Liver (tissue), 3 donors: ENCODE measurements around the gene CHN1.

ENCODE experiments used
- FOXA1 ChIP-seq: IDR thresholded peaks from 2 replicates; pipeline ENCODE4 v1.6.1; 2016; ENCODE audit warnings: antibody characterized with exemption
- JUND ChIP-seq, 2 donors: IDR thresholded peaks; 2 replicates each; pipeline ENCODE4 v1.6.1; 2016; ENCODE audit warnings: antibody characterized with exemption in 2 of 2
- RAD21 ChIP-seq, 2 donors: IDR thresholded peaks; 2 replicates each; pipeline ENCODE4 v1.6.1; 2016; ENCODE audit warnings: antibody characterized with exemption in 2 of 2, mild to moderate bottlenecking in 2 of 2
- RXRA ChIP-seq, 2 donors: IDR thresholded peaks; 2 replicates each; pipeline ENCODE4 v1.6.1; 2017 to 2018; ENCODE audit warnings: antibody characterized with exemption in 2 of 2, mild to moderate bottlenecking in 1 of 2
- SP1 ChIP-seq: IDR thresholded peaks from 2 replicates; pipeline ENCODE4 v1.6.1; 2018; ENCODE audit warnings: antibody characterized with exemption, mild to moderate bottlenecking
- TAF1 ChIP-seq: conservative IDR thresholded peaks from 2 replicates; pipeline ENCODE4 v1.6.1; 2016; ENCODE audit warnings: antibody characterized with exemption, mild to moderate bottlenecking
- YY1 ChIP-seq: IDR thresholded peaks from 2 replicates; pipeline ENCODE4 v1.6.1; 2016; ENCODE audit warnings: antibody characterized with exemption, mild to moderate bottlenecking
- TF ChIP-seq, protein P1 (sequence below): fragments of 150-350 bp; IDR thresholded peaks from 2 replicates; pipeline ENCODE4 v1.5.1; 2017; ENCODE audit warnings: improper control_type of control experiment, low read depth, low read length; ENCODE audit not compliant: missing input control
- TF ChIP-seq, protein P2 (sequence below): IDR thresholded peaks from 2 replicates; pipeline ENCODE4 v1.6.1; 2016; ENCODE audit warnings: antibody characterized with exemption
- TF ChIP-seq, protein P3 (sequence below): IDR thresholded peaks from 2 replicates; pipeline ENCODE4 v1.6.1; 2016; ENCODE audit warnings: antibody characterized with exemption, mild to moderate bottlenecking
- TF ChIP-seq, protein P4 (sequence below): IDR thresholded peaks from 2 replicates; pipeline ENCODE4 v1.6.1; 2016; ENCODE audit warnings: antibody characterized with exemption
- TF ChIP-seq, protein P5 (sequence below): IDR thresholded peaks from 2 replicates; pipeline ENCODE4 v1.6.1; 2016; ENCODE audit warnings: antibody characterized with exemption
- donor health status: healthy.
- donor health status: healthy.

DNA sequence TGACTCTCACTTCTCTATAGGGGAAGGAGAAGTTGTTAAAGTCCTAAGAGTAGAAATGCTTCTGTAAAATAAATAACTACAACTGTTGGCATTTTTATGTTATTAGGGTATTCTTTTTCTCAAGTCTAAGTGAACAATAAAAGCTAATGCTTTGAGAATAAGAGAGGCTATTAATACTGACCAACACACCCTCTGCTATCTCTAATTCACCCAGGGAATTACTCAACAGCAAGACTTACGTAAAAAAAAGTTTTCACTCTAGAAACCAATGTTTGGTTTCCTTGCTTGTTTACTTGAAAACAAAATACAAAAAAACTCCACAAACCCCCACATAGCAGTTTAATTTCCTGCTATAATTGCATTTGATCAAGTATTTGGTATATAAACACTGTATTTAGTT lies 25.2 kb downstream of the CHN1 start:
- TF ChIP-seq, protein P1, sequence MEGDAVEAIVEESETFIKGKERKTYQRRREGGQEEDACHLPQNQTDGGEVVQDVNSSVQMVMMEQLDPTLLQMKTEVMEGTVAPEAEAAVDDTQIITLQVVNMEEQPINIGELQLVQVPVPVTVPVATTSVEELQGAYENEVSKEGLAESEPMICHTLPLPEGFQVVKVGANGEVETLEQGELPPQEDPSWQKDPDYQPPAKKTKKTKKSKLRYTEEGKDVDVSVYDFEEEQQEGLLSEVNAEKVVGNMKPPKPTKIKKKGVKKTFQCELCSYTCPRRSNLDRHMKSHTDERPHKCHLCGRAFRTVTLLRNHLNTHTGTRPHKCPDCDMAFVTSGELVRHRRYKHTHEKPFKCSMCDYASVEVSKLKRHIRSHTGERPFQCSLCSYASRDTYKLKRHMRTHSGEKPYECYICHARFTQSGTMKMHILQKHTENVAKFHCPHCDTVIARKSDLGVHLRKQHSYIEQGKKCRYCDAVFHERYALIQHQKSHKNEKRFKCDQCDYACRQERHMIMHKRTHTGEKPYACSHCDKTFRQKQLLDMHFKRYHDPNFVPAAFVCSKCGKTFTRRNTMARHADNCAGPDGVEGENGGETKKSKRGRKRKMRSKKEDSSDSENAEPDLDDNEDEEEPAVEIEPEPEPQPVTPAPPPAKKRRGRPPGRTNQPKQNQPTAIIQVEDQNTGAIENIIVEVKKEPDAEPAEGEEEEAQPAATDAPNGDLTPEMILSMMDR: no peak
- TF ChIP-seq, protein P2, sequence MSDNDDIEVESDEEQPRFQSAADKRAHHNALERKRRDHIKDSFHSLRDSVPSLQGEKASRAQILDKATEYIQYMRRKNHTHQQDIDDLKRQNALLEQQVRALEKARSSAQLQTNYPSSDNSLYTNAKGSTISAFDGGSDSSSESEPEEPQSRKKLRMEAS: no peak
- TF ChIP-seq SP1 (no peak), JUND (IDR thresholded peaks at IDR 0.05) (no peak), YY1 (no peak), RAD21 (IDR thresholded peaks at IDR 0.05) (no peak), FOXA1 (no peak), TAF1 (no peak), RXRA (IDR thresholded peaks at IDR 0.05) (no peak)
- TF ChIP-seq, protein P3, sequence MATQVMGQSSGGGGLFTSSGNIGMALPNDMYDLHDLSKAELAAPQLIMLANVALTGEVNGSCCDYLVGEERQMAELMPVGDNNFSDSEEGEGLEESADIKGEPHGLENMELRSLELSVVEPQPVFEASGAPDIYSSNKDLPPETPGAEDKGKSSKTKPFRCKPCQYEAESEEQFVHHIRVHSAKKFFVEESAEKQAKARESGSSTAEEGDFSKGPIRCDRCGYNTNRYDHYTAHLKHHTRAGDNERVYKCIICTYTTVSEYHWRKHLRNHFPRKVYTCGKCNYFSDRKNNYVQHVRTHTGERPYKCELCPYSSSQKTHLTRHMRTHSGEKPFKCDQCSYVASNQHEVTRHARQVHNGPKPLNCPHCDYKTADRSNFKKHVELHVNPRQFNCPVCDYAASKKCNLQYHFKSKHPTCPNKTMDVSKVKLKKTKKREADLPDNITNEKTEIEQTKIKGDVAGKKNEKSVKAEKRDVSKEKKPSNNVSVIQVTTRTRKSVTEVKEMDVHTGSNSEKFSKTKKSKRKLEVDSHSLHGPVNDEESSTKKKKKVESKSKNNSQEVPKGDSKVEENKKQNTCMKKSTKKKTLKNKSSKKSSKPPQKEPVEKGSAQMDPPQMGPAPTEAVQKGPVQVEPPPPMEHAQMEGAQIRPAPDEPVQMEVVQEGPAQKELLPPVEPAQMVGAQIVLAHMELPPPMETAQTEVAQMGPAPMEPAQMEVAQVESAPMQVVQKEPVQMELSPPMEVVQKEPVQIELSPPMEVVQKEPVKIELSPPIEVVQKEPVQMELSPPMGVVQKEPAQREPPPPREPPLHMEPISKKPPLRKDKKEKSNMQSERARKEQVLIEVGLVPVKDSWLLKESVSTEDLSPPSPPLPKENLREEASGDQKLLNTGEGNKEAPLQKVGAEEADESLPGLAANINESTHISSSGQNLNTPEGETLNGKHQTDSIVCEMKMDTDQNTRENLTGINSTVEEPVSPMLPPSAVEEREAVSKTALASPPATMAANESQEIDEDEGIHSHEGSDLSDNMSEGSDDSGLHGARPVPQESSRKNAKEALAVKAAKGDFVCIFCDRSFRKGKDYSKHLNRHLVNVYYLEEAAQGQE: no peak
- TF ChIP-seq, protein P4, sequence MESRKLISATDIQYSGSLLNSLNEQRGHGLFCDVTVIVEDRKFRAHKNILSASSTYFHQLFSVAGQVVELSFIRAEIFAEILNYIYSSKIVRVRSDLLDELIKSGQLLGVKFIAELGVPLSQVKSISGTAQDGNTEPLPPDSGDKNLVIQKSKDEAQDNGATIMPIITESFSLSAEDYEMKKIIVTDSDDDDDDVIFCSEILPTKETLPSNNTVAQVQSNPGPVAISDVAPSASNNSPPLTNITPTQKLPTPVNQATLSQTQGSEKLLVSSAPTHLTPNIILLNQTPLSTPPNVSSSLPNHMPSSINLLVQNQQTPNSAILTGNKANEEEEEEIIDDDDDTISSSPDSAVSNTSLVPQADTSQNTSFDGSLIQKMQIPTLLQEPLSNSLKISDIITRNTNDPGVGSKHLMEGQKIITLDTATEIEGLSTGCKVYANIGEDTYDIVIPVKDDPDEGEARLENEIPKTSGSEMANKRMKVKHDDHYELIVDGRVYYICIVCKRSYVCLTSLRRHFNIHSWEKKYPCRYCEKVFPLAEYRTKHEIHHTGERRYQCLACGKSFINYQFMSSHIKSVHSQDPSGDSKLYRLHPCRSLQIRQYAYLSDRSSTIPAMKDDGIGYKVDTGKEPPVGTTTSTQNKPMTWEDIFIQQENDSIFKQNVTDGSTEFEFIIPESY: no peak
- TF ChIP-seq, protein P5, sequence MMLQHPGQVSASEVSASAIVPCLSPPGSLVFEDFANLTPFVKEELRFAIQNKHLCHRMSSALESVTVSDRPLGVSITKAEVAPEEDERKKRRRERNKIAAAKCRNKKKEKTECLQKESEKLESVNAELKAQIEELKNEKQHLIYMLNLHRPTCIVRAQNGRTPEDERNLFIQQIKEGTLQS: no peak
